OCI-LY7 (cell line): ENCODE data around the gene PCSK7. TPM values are rescaled to one million over a fixed set of nuclear protein-coding genes. Genes with fewer than 3 reads are reported as not detected.

Source experiments
- BruUV-seq: library from RNA; stranded (reverse); fragments of 400-500 nt; replicated peaks from 2 replicates; lab custom pipeline; 2021; lab: Mats Ljungman, UMichigan
- CTCF ChIA-PET: fragments of 300-600 bp; sonication (Branson Sonifier 250); formaldehyde crosslinking; loops from one replicate; lab custom pipeline; 2022; ENCODE audit warnings: antibody characterized with exemption; ENCODE audit not compliant: unreplicated experiment; lab: Charles Lee
- POLR2A ChIA-PET: fragments of 300-600 bp; sonication (Branson Sonifier 250); formaldehyde crosslinking; loops from one replicate; lab custom pipeline; 2022; ENCODE audit warnings: antibody characterized with exemption; lab: Charles Lee
- DNase-seq: peaks from one replicate; pipeline ENCODE4 v3.0.0-alpha.2; 2015; ENCODE audit warnings: low spot score
- H2AFZ ChIP-seq: fragments of 200-600 bp; sonication (generic), shearing (Covaris generic); 2 replicates; pipeline ENCODE4 v1.6.1; 2014; ENCODE audit warnings: mild to moderate bottlenecking, antibody characterized with exemption, low read length, moderate library complexity
- H3K27ac ChIP-seq: fragments of 200-600 bp; sonication (generic); 2 replicates; pipeline ENCODE4 v1.5.1; 2014; ENCODE audit warnings: mixed run types, low read depth, mild to moderate bottlenecking, moderate library complexity, low read length, inconsistent platforms; ENCODE audit not compliant: poor library complexity, severe bottlenecking
- H3K36me3 ChIP-seq: fragments of 200-600 bp; sonication (generic); 2 replicates; pipeline ENCODE4 v1.6.1; 2014; ENCODE audit warnings: mild to moderate bottlenecking, antibody characterized with exemption, low read length, moderate library complexity, mixed read lengths; ENCODE audit not compliant: insufficient read depth
- H3K4me1 ChIP-seq: fragments of 200-600 bp; sonication (generic); 2 replicates; pipeline ENCODE4 v1.5.1; 2014; ENCODE audit warnings: mild to moderate bottlenecking, low read length; ENCODE audit not compliant: insufficient read depth, poor library complexity, severe bottlenecking
- H3K4me2 ChIP-seq: fragments of 200-600 bp; sonication (generic); 2 replicates; pipeline ENCODE4 v1.6.1; 2014; ENCODE audit warnings: mild to moderate bottlenecking, low read length
- H3K4me3 ChIP-seq: fragments of 200-600 bp; sonication (generic); 2 replicates; pipeline ENCODE4 v1.5.1; 2014; ENCODE audit warnings: mild to moderate bottlenecking, low read depth, low read length; ENCODE audit not compliant: poor library complexity, severe bottlenecking
- H3K79me2 ChIP-seq: fragments of 200-600 bp; sonication (generic); 2 replicates; pipeline ENCODE4 v1.6.1; 2016; ENCODE audit warnings: low read depth, mild to moderate bottlenecking, low read length, moderate library complexity, mixed read lengths; ENCODE audit not compliant: insufficient read depth
- H3K9me2 ChIP-seq: fragments of 200-600 bp; sonication (generic); 2 replicates; pipeline ENCODE4 v1.6.1; 2016; ENCODE audit warnings: mild to moderate bottlenecking, low read length, mixed read lengths; ENCODE audit not compliant: insufficient read depth
- H3K9me3 ChIP-seq: fragments of 200-600 bp; sonication (generic); 2 replicates; pipeline ENCODE4 v1.6.1; 2014; ENCODE audit warnings: mild to moderate bottlenecking, mixed run types, low read length, mixed read lengths
- H4K20me1 ChIP-seq: fragments of 200-600 bp; sonication (generic); 2 replicates; pipeline ENCODE4 v1.6.1; 2014; ENCODE audit warnings: mild to moderate bottlenecking, antibody characterized with exemption, low read length, moderate library complexity, mixed read lengths; ENCODE audit not compliant: insufficient read depth
- EZH2phosphoT487 ChIP-seq: fragments of 200-600 bp; sonication (generic); IDR thresholded peaks from 2 replicates; pipeline ENCODE4 v1.6.1; 2018; ENCODE audit warnings: low read depth, borderline replicate concordance, mild to moderate bottlenecking, mixed run types, antibody characterized with exemption, low read length, moderate library complexity, mixed read lengths
- intact Hi-C: fragments of 100-400 bp; cut with micrococcal nuclease; formaldehyde crosslinking; loops from one replicate; pipeline ENCODE4 v1.10.0; 2022; ENCODE audit not compliant: unreplicated experiment
- total RNA-seq, 2 experiments: library from RNA; depleted of rRNA in 1 of 2; stranded (reverse); fragments of >200 nt in 1 of 2; shearing (Covaris generic) in 1 of 2; gene quantifications; 2 replicates each; pipeline ENCODE4 v1.2.3, GENCODE V29; 2014 to 2022
- TF ChIP-seq, protein P1 (sequence below): fragments of 200-600 bp; sonication (generic); conservative IDR thresholded peaks from 2 replicates; pipeline ENCODE4 v1.5.1; 2014; ENCODE audit warnings: mild to moderate bottlenecking, antibody characterized with exemption, low read length, moderate library complexity, mixed read lengths

PCSK7 gene
- total RNA-seq, 2 experiments from 2014 or later = 44.1 to 91.2 TPM

DNA sequence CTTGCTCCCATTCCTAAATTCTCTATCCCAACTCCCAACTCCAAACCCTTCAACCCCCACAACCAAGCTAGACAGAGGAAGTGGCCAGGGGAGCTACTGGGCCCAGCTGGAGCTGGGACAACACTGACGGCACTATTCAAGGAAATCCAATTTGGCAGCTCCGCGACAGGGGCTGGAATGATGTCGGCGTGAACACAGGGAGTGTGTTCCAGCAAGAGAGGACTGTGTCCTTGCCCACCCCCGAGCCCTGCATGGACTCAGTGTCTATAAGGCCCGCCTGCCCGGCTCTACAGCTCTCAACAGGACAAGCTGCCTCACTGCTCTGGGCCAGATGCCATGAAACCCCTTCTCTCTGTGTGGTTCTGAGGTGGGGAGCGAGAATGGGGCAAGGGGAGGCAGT lies 11.3 kb downstream of the PCSK7 start:
- DNase-seq = no peak
- H2AFZ ChIP-seq = no peak overlapping the region
- H3K4me2 ChIP-seq = no peak overlapping the region
- no peaks in the 10 kb centered on the region for H3K9me2 ChIP-seq
- intact Hi-C loops = no loop called here
- no peaks in the 10 kb centered on the region for H3K9me3 ChIP-seq
- no peak overlapping the region for H3K4me3 ChIP-seq
- no peak overlapping the region for H3K27ac ChIP-seq
- H3K36me3 ChIP-seq = peaks cover 95% of the 10 kb centered on the region
- no peak for TF ChIP-seq EZH2phosphoT487
- TF ChIP-seq, protein P1, sequence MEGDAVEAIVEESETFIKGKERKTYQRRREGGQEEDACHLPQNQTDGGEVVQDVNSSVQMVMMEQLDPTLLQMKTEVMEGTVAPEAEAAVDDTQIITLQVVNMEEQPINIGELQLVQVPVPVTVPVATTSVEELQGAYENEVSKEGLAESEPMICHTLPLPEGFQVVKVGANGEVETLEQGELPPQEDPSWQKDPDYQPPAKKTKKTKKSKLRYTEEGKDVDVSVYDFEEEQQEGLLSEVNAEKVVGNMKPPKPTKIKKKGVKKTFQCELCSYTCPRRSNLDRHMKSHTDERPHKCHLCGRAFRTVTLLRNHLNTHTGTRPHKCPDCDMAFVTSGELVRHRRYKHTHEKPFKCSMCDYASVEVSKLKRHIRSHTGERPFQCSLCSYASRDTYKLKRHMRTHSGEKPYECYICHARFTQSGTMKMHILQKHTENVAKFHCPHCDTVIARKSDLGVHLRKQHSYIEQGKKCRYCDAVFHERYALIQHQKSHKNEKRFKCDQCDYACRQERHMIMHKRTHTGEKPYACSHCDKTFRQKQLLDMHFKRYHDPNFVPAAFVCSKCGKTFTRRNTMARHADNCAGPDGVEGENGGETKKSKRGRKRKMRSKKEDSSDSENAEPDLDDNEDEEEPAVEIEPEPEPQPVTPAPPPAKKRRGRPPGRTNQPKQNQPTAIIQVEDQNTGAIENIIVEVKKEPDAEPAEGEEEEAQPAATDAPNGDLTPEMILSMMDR = no peak
- no TSS peak for BruUV-seq
- H3K4me1 ChIP-seq = no peaks in the 10 kb centered on the region
- H3K79me2 ChIP-seq = no peaks in the 10 kb centered on the region
- H4K20me1 ChIP-seq = no peaks in the 10 kb centered on the region
- POLR2A ChIA-PET = no interaction called here
- CTCF ChIA-PET = no interaction called here

DNA sequence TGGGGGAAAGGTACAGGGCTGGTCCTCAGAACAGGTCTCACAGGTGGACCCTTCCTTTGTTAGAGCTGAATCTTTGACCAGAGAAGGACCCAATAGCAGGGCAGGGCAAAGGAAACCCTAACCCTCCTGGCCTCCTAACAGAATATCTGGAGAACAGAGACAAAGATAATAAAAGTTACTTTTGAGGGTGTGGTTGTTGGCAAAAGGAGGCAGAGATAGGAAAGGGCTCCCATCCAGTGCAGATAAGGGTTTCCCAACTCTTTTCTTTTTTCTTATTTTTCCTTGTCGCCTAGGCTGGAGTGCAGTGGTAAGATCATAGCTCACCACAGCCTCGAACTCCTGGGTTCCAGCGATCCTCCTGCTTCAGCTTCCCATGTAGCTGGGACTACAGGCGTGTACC lies 11.9 kb downstream of the PCSK7 start:
- H3K4me2 ChIP-seq = no peak overlapping the region
- DNase-seq = no peak
- H2AFZ ChIP-seq = no peak overlapping the region
- no peaks in the 10 kb centered on the region for H4K20me1 ChIP-seq
- CTCF ChIA-PET = no interaction called here
- no peaks in the 10 kb centered on the region for H3K4me1 ChIP-seq
- no peak overlapping the region for H3K4me3 ChIP-seq
- no peak overlapping the region for H3K27ac ChIP-seq
- no peaks in the 10 kb centered on the region for H3K9me3 ChIP-seq
- no peak for TF ChIP-seq EZH2phosphoT487
- TF ChIP-seq, protein P1 = no peak
- BruUV-seq = no TSS peak
- H3K79me2 ChIP-seq = no peaks in the 10 kb centered on the region
- POLR2A ChIA-PET = interaction anchor here (0.6 to 1.2 kb wide), 3 partner anchors 23 to 436 kb away, joined by 3 to 5 read pairs (median 4); no protein-coding TSS in a partner anchor
- intact Hi-C loops = no loop called here
- H3K9me2 ChIP-seq = no peaks in the 10 kb centered on the region
- peaks cover 91% of the 10 kb centered on the region for H3K36me3 ChIP-seq

DNA sequence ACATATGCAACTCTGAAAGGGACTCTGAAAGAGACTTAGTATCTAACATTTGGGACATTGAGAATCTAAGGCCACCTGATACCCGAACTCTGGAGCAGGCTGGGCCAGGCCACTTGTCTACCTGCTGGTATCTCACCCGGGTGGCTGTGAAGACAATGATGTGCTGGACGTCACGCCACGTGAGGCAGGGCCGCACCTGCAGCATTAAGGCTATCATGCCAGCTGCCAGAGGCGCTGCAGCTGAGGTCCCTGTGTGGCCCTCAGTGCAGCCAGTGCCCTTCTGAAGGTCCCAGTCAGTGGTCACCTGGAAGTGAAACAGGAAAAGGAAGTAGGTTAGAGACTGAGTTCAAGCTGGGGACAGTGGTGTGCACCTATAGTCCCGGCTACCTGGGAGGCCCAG lies 12.4 kb downstream of the PCSK7 start:
- BruUV-seq = no TSS peak
- Histone ChIP-seq H3K9me3 (no peaks in the 10 kb centered on the region), H3K79me2 (no peaks in the 10 kb centered on the region), H3K4me1 (no peaks in the 10 kb centered on the region), H3K4me2 (no peak overlapping the region), H2AFZ (no peak overlapping the region), H3K36me3 (peaks cover 91% of the 10 kb centered on the region), H3K9me2 (no peaks in the 10 kb centered on the region), H3K27ac (no peak overlapping the region), H4K20me1 (no peaks in the 10 kb centered on the region), H3K4me3 (no peak overlapping the region)
- intact Hi-C loops = no loop called here
- CTCF ChIA-PET = no interaction called here
- no peak for DNase-seq
- POLR2A ChIA-PET = interaction anchor here (1.0 to 1.2 kb wide), 2 partner anchors 23 to 40 kb away, joined by 3 to 4 read pairs; no protein-coding TSS in a partner anchor
- TF ChIP-seq, protein P1 = no peak
- TF ChIP-seq EZH2phosphoT487 = no peak
